ENCODE measurements around the gene BTBD10.

DNA sequence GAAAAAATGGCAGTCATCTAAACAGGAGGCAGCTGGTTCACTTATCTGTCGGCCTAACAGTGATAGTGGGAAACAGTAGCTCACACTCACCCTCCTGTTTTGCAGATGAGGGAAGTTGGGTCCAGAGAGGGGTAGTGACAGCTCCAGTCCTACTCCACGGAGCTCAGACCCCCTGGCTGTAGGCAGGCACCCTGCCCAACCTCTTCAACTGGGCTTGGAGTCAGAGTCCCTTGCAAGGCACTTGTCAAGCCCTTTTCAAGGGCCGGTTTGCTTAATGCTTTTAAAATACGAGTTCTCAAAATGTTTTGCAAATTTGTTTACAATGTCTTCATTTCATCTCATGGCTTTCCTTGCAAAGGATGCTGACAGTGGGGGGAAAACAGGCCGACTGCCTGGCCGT, 110.3 kb downstream of the BTBD10 start:
- TF ChIP-seq, protein P1, sequence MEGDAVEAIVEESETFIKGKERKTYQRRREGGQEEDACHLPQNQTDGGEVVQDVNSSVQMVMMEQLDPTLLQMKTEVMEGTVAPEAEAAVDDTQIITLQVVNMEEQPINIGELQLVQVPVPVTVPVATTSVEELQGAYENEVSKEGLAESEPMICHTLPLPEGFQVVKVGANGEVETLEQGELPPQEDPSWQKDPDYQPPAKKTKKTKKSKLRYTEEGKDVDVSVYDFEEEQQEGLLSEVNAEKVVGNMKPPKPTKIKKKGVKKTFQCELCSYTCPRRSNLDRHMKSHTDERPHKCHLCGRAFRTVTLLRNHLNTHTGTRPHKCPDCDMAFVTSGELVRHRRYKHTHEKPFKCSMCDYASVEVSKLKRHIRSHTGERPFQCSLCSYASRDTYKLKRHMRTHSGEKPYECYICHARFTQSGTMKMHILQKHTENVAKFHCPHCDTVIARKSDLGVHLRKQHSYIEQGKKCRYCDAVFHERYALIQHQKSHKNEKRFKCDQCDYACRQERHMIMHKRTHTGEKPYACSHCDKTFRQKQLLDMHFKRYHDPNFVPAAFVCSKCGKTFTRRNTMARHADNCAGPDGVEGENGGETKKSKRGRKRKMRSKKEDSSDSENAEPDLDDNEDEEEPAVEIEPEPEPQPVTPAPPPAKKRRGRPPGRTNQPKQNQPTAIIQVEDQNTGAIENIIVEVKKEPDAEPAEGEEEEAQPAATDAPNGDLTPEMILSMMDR (IDR thresholded peaks at IDR 0.05; ENCODE audit: low read depth, low read length): no peak
- TF ChIP-seq POLR2A (IDR thresholded peaks at IDR 0.05; ENCODE audit: extremely low read depth, insufficient read length): no peak
- TF ChIP-seq, protein P2, sequence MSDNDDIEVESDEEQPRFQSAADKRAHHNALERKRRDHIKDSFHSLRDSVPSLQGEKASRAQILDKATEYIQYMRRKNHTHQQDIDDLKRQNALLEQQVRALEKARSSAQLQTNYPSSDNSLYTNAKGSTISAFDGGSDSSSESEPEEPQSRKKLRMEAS (IDR thresholded peaks at IDR 0.05; ENCODE audit: low read depth, low read length): no peak
- no peak for TF ChIP-seq MYC (IDR thresholded peaks at IDR 0.05; ENCODE audit: low read depth, low read length)

Measured in NB4 (cell line).